Stimulated activated CD8-positive, alpha-beta memory T cell treated with anti-CD3 and anti-CD28 coated beads, Interleukin-2, amount 100 ng/mL, for 1 hour (primary cell): ENCODE results near the gene C5orf15.
"Not testable (repeated sequence)": the region's sequence is repeated elsewhere in the genome, so short reads cannot be mapped to it uniquely, and the experiment has no call there.

ENCODE experiments used
- DNase-seq, 2 donors: peaks; one replicate each; pipeline ENCODE4 v3.0.0-alpha.2; 2020; ENCODE audit warnings: low read depth in 2 of 2

C5orf15 gene

GRCh38 chr5:133938039-133938821, 30.2 kb downstream of the C5orf15 start:
- DNase-seq = no peak

DNA sequence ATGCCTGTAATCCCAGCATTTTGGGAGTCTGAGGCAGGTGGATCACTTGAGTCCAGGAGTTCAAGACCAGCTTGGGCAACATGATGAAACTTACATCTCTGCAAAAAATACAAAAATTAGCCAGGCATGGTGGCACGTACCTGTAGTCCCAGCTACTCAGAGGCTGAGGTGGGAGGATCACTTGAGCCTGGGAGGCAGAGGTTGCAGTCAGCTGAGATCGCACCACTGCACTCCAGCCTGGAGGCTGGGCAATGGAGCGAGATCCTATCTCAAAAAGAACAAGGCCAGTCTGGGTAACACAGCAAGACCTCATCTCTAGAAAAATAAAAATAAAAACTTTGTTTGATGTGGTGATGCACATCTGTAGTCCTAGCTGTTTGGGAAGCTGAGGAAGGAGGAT, 30.8 kb downstream of the C5orf15 start:
- DNase-seq = not testable (repeated sequence)

DNA sequence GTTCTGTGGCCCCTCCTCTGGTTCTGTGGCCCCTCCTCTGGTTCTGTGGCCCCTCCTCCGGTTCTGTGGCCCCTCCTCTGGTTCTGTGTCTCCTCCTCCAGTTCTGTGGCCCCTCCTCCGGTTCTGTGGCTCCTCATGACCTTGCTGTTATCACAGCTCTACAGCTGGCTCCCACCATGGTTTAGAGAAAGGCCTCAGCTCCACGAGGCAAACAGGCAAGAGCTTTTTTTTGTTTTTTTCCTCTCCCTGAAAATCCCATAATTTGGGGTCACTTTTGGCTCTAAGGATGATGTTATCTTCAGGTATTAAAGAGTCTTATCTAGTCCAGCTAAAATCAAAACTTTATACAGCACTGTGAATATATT, 31.8 kb downstream of the C5orf15 start:
- no peak for DNase-seq

- DNase-seq = not testable (repeated sequence)
Measured at GRCh38 chr5:133935991-133936650, 32.3 kb downstream of the C5orf15 start.

DNA sequence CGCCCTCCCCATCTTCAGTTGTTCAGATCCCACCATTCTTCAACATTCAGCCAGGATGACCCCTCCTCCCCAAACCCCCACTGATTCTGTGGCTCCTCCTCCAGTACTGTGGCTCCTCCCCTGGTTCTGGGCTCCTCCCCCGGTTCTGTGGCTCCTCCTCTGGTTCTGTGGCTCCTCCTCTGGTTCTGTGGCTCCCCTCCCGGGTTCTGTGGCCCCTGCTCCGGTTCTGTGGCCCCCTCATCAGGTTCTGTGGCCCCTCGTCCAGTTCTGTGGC, 32.8 kb downstream of the C5orf15 start:
- no peak for DNase-seq

GRCh38 chr5:133934822-133935666, 33.4 kb downstream of the C5orf15 start:
- no peak for DNase-seq

DNA sequence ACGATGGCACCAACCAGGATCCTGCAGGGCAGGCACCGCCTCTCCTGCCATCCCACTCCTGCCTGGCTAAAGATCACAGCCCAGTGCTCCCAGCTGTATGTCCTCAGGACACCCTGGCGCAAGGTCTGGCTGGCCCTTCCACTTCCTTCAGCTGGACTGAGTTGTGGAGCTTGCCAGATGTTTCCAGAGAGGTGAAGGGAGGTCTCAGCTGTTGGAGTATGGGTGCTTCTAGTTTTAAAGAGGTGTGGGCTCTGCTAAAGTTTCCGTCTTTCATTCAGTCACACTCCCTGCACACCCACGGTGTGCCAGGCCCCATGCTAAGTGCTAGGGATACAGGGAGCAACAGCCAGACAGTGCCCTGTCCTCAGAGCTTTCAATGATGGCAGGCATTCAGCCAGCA, 34.1 kb downstream of the C5orf15 start:
- no peak for DNase-seq

- DNase-seq = no peak
Measured at GRCh38 chr5:133933670-133934295, 34.6 kb downstream of the C5orf15 start.

GRCh38 chr5:133933169-133933509, 35.3 kb downstream of the C5orf15 start:
- DNase-seq = no peak

- DNase-seq = no peak
Measured at GRCh38 chr5:133932441-133933168, 35.8 kb downstream of the C5orf15 start.

DNA sequence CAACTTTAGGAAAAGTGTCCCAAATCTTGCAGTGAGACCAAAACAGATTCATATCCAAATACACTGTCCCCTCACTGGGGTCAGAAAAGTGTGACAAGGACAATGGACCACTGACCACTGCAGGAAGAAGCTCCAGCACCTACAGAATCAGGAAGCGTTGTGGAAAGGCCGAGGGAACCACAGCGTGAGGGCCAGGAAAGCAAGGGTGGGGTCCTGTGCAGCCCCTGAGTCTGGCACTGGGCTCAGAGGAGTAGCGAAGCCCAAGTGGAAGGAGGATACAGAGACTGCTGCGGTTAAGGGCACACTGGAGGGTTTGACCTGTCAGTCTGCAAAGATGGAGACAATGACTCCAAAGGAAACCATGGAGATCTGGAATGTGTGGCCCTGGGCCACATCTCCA, 36.9 kb downstream of the C5orf15 start:
- no peak for DNase-seq

DNA sequence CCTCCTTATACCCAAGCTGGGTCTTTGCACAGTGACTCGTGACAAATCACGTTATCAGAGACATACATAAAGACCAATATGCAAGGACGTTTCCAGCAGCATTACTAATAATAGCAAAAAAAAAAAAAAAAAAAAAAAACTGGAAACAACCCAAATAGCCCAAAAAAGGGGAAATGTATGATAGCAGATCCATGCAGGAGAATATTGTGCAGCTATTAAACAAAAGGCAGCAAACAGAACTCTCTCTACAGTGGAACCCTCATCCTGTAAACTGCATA, 37.7 kb downstream of the C5orf15 start:
- DNase-seq = no peak

GRCh38 chr5:133930061-133930812, 38.2 kb downstream of the C5orf15 start:
- peak; percentile 12 to 16 for DNase-seq

DNA sequence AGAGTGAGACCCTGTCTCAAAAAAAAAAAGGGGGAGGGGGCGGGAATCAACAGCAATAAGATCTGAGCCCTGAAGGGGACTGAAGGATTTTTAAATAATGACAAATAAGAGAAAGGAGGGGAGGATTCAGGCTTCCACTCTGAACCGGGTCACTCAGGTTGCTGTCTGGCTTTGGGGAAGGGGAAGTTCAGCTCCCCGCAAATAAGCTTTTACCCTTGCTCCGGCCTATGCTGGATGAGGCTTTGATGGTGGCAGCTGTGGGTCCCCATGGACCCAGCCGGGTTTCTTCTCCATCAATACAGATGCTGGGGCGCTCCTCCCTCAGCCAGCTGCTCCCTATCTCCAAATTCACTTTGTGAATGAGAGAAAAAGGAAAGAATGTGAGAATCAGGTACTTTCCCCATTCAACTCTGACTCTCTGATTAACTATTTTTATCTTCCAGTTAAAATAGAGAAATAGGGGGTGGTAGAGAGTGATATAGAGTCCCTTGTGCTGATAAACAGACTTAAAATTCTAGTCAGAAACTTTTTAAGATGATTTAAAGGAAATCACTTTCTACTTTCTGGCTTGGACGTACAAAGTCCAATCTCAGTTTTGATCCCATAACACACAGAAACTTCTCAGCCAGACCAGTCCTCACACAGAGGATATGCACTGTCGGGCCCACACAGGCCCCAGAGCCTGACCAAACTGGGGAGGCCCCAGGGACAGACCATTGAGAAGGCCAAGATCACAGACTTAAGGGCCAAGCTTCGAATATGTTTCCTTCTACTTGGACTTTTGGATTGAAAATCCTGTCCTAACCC, 39.6 kb downstream of the C5orf15 start:
- DNase-seq = no peak

GRCh38 chr5:133927300-133928180, 40.9 kb downstream of the C5orf15 start:
- DNase-seq = no peak

GRCh38 chr5:133926489-133927299, 41.7 kb downstream of the C5orf15 start:
- DNase-seq = no peak

GRCh38 chr5:133925866-133926488, 42.4 kb downstream of the C5orf15 start:
- DNase-seq = no peak

DNA sequence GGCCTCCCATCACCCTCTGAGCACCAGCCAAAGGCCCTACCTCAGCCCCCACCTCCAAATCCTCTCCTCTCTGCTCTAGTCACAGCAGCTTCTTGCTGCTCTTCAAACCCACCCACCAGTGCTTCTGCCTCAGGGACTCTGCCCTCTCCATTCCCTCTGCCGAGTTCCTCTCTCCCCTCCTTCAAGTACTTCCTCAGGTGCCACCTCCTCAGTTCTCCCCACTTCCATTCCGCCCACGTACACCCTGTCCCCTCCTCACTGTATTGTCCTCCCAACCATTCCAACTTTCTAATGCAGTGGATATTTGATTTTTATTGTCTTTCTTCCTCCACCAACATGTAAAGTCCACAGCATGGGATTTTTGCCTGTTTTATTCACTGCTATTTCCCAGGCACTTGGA, 43.2 kb downstream of the C5orf15 start:
- no peak for DNase-seq
